HEK293 (cell line): ENCODE results near the gene NKD1.

ENCODE experiments used
- CTCF ChIA-PET: fragments of 350-600 bp; formaldehyde crosslinking; extraction: SDS; loops from one replicate; lab custom pipeline; 2021; ENCODE audit warnings: antibody characterized with exemption; lab: Yijun Ruan, JAX
- POLR2A ChIA-PET: fragments of 300-600 bp; formaldehyde crosslinking; extraction: SDS; loops from one replicate; lab custom pipeline; 2020; ENCODE audit warnings: antibody characterized with exemption, inconsistent platforms; lab: Yijun Ruan, JAX
- H3K27ac ChIP-seq: fragments of 200-500 bp; sonication (Bioruptor generic); 2 replicates; pipeline ENCODE4 v1.5.1; 2014; ENCODE audit warnings: low read depth, low read length, control low read depth, inconsistent platforms; ENCODE audit errors: extremely low read depth
- H3K36me3 ChIP-seq, 2 experiments: fragments of 200-500 bp in 1 of 2; sonication (Bioruptor generic) in 1 of 2; 1 replicate in 1 of 2; 2 replicates in 1 of 2; pipeline ENCODE4 v1.5.1; 2014 to 2017; ENCODE audit warnings: inconsistent platforms in 2 of 2, low read length in 2 of 2; ENCODE audit not compliant: control insufficient read depth in 2 of 2, insufficient read depth in 1 of 2
- H3K4me1 ChIP-seq: fragments of 200-500 bp; sonication (Bioruptor generic); 2 replicates; pipeline ENCODE4 v1.5.1; 2014; ENCODE audit warnings: mild to moderate bottlenecking, low read length, inconsistent platforms; ENCODE audit not compliant: control insufficient read depth, insufficient read depth
- H3K4me3 ChIP-seq: 2 replicates; pipeline ENCODE4 v1.5.1; 2011; ENCODE audit warnings: low read depth, mild to moderate bottlenecking, control low read depth, low read length, moderate library complexity
- H3K9me3 ChIP-seq: fragments of 200-500 bp; sonication (Bioruptor generic); 2 replicates; pipeline ENCODE4 v1.5.1; 2014; ENCODE audit warnings: low read depth, low read length, inconsistent platforms; ENCODE audit not compliant: control insufficient read depth, insufficient read depth
- ATF2 ChIP-seq: fragments of 450-650 bp; formaldehyde crosslinking; IDR thresholded peaks from 2 replicates; pipeline ENCODE4 v1.5.1; 2016; ENCODE audit warnings: missing biosample characterization, missing genetic modification characterization, low read depth
- BCL11A ChIP-seq: fragments of 450-650 bp; formaldehyde crosslinking; IDR thresholded peaks from 2 replicates; pipeline ENCODE4 v1.5.1; 2016; ENCODE audit warnings: low read depth, missing biosample characterization, missing genetic modification characterization
- GLIS2 ChIP-seq: fragments of 450-650 bp; formaldehyde crosslinking; IDR thresholded peaks from 2 replicates; pipeline ENCODE4 v1.5.1; 2016; ENCODE audit warnings: missing biosample characterization, missing genetic modification characterization
- HIC1 ChIP-seq: fragments of 450-650 bp; formaldehyde crosslinking; IDR thresholded peaks from 2 replicates; pipeline ENCODE4 v1.5.1; 2016; ENCODE audit warnings: missing biosample characterization, missing genetic modification characterization
- KLF8 ChIP-seq: fragments of 450-650 bp; formaldehyde crosslinking; IDR thresholded peaks from 2 replicates; pipeline ENCODE4 v1.5.1; 2016; ENCODE audit warnings: missing biosample characterization, missing genetic modification characterization
- PATZ1 ChIP-seq: fragments of 450-650 bp; formaldehyde crosslinking; IDR thresholded peaks from 2 replicates; pipeline ENCODE4 v1.5.1; 2016; ENCODE audit warnings: missing biosample characterization, missing genetic modification characterization
- YY2 ChIP-seq: fragments of 450-650 bp; formaldehyde crosslinking; IDR thresholded peaks from 2 replicates; pipeline ENCODE4 v1.5.1; 2016; ENCODE audit warnings: missing biosample characterization, missing genetic modification characterization
- ZBTB7A ChIP-seq: fragments of 450-650 bp; formaldehyde crosslinking; IDR thresholded peaks from 2 replicates; pipeline ENCODE4 v1.5.1; 2016; ENCODE audit warnings: low read depth, missing biosample characterization, missing genetic modification characterization
- ZNF112 ChIP-seq: fragments of 450-650 bp; formaldehyde crosslinking; IDR thresholded peaks from 2 replicates; pipeline ENCODE4 v1.5.0; 2017; ENCODE audit warnings: missing biosample characterization, missing genetic modification characterization
- ZNF140 ChIP-seq: fragments of 450-650 bp; formaldehyde crosslinking; IDR thresholded peaks from 2 replicates; pipeline ENCODE4 v1.5.1; 2016; ENCODE audit warnings: missing biosample characterization, missing genetic modification characterization
- ZNF148 ChIP-seq: fragments of 450-650 bp; formaldehyde crosslinking; IDR thresholded peaks from 2 replicates; pipeline ENCODE4 v1.5.0; 2017; ENCODE audit warnings: missing biosample characterization, missing genetic modification characterization, borderline replicate concordance
- ZNF157 ChIP-seq: fragments of 450-650 bp; formaldehyde crosslinking; IDR thresholded peaks from 2 replicates; pipeline ENCODE4 v1.5.1; 2016; ENCODE audit warnings: missing biosample characterization, missing genetic modification characterization
- ZNF16 ChIP-seq: fragments of 450-650 bp; formaldehyde crosslinking; IDR thresholded peaks from 2 replicates; pipeline ENCODE4 v1.5.1; 2016; ENCODE audit warnings: low read depth, missing biosample characterization, missing genetic modification characterization
- ZNF239 ChIP-seq: fragments of 450-650 bp; formaldehyde crosslinking; IDR thresholded peaks from 2 replicates; pipeline ENCODE4 v1.5.1; 2016; ENCODE audit warnings: missing biosample characterization, missing genetic modification characterization
- ZNF473 ChIP-seq: fragments of 450-650 bp; formaldehyde crosslinking; IDR thresholded peaks from 2 replicates; pipeline ENCODE4 v1.5.1; 2017; ENCODE audit warnings: missing biosample characterization, missing genetic modification characterization
- ZNF549 ChIP-seq: fragments of 450-650 bp; IDR thresholded peaks from 2 replicates; pipeline ENCODE4 v1.5.1; 2018; ENCODE audit warnings: missing biosample characterization, missing genetic modification characterization, mild to moderate bottlenecking, inconsistent platforms, moderate library complexity
- ZNF555 ChIP-seq: fragments of 450-650 bp; formaldehyde crosslinking; conservative IDR thresholded peaks from 2 replicates; pipeline ENCODE4 v1.5.1; 2017; ENCODE audit warnings: missing biosample characterization, mild to moderate bottlenecking, missing genetic modification characterization, inconsistent platforms
- ZNF585B ChIP-seq: fragments of 450-650 bp; formaldehyde crosslinking; IDR thresholded peaks from 2 replicates; pipeline ENCODE4 v1.5.1; 2016; ENCODE audit warnings: missing biosample characterization, missing genetic modification characterization
- ZNF645 ChIP-seq: fragments of 450-650 bp; formaldehyde crosslinking; IDR thresholded peaks from 2 replicates; pipeline ENCODE4; 2016; ENCODE audit warnings: missing biosample characterization, missing genetic modification characterization
- ZNF670 ChIP-seq: fragments of 450-650 bp; formaldehyde crosslinking; IDR thresholded peaks from 2 replicates; pipeline ENCODE4 v1.5.1; 2016; ENCODE audit warnings: missing biosample characterization, missing genetic modification characterization, low read depth
- ZNF677 ChIP-seq: fragments of 450-650 bp; IDR thresholded peaks from 2 replicates; pipeline ENCODE4 v1.5.0; 2018; ENCODE audit warnings: missing biosample characterization, mild to moderate bottlenecking, missing genetic modification characterization, moderate library complexity
- ZNF707 ChIP-seq: fragments of 450-650 bp; formaldehyde crosslinking; IDR thresholded peaks from 2 replicates; pipeline ENCODE4 v1.5.1; 2016; ENCODE audit warnings: missing biosample characterization, missing genetic modification characterization

The NKD1 gene

DNA sequence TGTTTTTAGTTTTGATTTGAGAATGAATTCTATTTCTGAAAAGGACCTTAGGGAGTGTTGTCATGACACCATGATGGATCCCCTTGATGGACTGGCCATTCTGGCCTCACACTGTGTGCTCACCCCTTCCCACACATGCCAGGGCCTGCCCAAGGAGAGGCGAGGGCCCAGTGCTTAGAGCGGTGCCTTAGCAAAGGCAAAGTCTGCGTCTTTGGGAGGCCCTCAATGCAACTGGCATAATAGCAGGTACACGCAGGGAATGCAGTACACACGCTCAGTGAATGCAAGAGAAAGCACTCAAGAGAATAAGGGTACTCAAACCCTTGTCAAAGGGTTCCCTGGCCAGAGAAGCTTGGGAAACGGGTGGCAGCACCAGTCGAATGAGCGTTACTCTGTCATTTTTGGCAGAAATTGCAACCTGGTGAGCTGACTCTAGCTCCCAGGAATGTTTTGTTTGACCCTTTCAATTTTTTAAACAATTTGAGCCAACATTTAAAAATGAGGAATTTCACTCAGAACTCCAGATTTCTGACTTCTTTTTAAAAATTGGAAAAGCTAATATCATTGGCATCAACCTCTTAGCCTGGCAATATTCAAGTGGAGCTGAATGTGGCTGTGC is 32.1 kb downstream of the NKD1 start:
- H3K9me3 ChIP-seq = no peaks in the 10 kb centered on the region
- no peaks in the 10 kb centered on the region for H3K4me1 ChIP-seq
- H3K4me3 ChIP-seq = no peak overlapping the region
- H3K36me3 ChIP-seq = peaks cover 0 to 7% of the 10 kb centered on the region in 2 experiments; a peak in 1 of 3 replicates
- CTCF ChIA-PET = no interaction called here
- TF ChIP-seq ZNF157 (tag by site-specific recombination) (peak; percentile 85), ZNF16 (tag by site-specific recombination) (no peak)
- TF ChIP-seq, all 188 proteins: peak for 1
- POLR2A ChIA-PET = no interaction called here
- H3K27ac ChIP-seq = no peak overlapping the region

DNA sequence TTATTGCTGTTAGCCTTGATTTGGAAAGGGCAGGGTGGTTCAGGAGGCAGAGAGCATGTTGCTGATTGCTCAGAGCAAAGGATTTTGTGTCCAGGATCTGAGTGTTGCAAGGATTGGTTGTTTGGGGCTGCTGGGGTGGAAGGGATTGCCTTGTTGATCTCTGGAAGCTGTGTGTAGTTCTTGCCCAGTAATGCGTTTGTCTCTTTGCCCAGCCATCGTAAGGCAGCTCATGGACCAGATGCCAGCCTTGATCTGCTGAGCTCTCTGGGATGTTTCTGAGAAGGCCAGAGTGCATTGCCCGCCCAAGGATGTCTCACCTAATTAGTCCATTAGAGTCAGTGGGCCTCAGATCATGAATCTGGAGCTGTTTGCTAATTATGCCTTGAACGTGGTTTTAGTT is 33.6 kb downstream of the NKD1 start:
- H3K36me3 ChIP-seq = peaks cover 0 to 7% of the 10 kb centered on the region in 2 experiments; a peak in 1 of 3 replicates
- no peak overlapping the region for H3K4me3 ChIP-seq
- TF ChIP-seq BCL11A (tag by site-specific recombination) = no peak
- no peak for TF ChIP-seq YY2 (tag by site-specific recombination)
- no peak for TF ChIP-seq ZNF645 (tag by site-specific recombination)
- POLR2A ChIA-PET = no interaction called here
- CTCF ChIA-PET = interaction anchor here (1.3 kb wide), 1 partner anchor 224 kb away, joined by 4 read pairs; no protein-coding TSS in a partner anchor
- no peaks in the 10 kb centered on the region for H3K4me1 ChIP-seq
- no peaks in the 10 kb centered on the region for H3K9me3 ChIP-seq
- no peak overlapping the region for H3K27ac ChIP-seq

DNA sequence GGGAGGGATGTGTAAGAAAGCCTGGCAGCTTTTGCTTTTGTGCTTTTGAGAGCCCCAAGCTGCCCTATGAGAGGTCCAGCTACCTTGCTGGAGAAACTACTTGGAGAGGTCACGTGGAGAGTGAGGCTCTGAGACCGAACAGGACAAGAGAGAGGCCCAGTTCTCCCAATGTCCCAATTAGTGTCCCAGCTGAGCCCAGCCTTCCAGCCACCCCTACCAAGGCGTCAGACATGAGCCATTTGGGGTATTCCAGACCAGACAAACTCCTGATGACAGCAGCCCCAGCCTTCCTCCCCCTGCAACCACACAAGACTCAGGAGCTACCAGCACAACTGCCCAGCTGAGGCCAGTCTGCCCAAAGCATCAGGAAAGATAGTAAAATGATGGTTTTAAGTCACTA is 35.0 kb downstream of the NKD1 start:
- Histone ChIP-seq H3K4me3 (no peak overlapping the region), H3K36me3 (peaks cover 0 to 7% of the 10 kb centered on the region in 2 experiments; a peak in 1 of 3 replicates), H3K9me3 (no peaks in the 10 kb centered on the region), H3K27ac (no peak overlapping the region), H3K4me1 (no peaks in the 10 kb centered on the region)
- POLR2A ChIA-PET = no interaction called here
- CTCF ChIA-PET = no interaction called here
- TF ChIP-seq ZNF473 (tag by site-specific recombination) (no peak), ZNF112 (no peak), ZNF677 (tag by site-specific recombination) (no peak), ZNF140 (no peak), ZNF239 (no peak), ZNF585B (tag by site-specific recombination) (no peak), GLIS2 (tag by site-specific recombination) (no peak), ZNF670 (tag by site-specific recombination) (no peak), ZNF555 (tag by site-specific recombination) (no peak), HIC1 (tag by site-specific recombination) (no peak), KLF8 (tag by site-specific recombination) (no peak), ZNF148 (tag by site-specific recombination) (no peak), ATF2 (tag by site-specific recombination) (no peak), ZBTB7A (tag by site-specific recombination) (no peak), ZNF707 (tag by site-specific recombination) (no peak), ZNF549 (tag by site-specific recombination) (no peak), PATZ1 (tag by site-specific recombination) (no peak)
